Caco-2 (cell line): ENCODE measurements around the gene PPP4R4. TPM values are rescaled to one million over a fixed set of nuclear protein-coding genes. Genes with fewer than 3 reads are reported as not detected.

Source experiments
- BruUV-seq: library from RNA; stranded (reverse); fragments of 400-500 nt; replicated peaks from 2 replicates; lab custom pipeline; 2021; lab: Mats Ljungman, UMichigan
- CTCF ChIA-PET: fragments of 300-600 bp; sonication (Branson Sonifier 250); formaldehyde crosslinking; loops from one replicate; lab custom pipeline; 2022; ENCODE audit warnings: antibody characterized with exemption; lab: Charles Lee
- POLR2A ChIA-PET: fragments of 300-600 bp; sonication (Branson Sonifier 250); formaldehyde crosslinking; loops from one replicate; lab custom pipeline; 2022; ENCODE audit warnings: antibody characterized with exemption; lab: Charles Lee
- DNase-seq, 2 experiments: peaks; one replicate each; pipeline versions ENCODE4 v3.0.0 to v3.0.0-alpha.2; 2020 to 2022
- H3K27me3 ChIP-seq: replicated peaks from 2 replicates; pipeline ENCODE4 v1.6.0; 2011; ENCODE audit warnings: low read length; ENCODE audit not compliant: control insufficient read depth, insufficient read depth
- H3K36me3 ChIP-seq: 2 replicates; pipeline ENCODE4 v1.5.1; 2011; ENCODE audit warnings: low read length; ENCODE audit not compliant: control insufficient read depth, insufficient read depth
- H3K4me1 ChIP-seq: fragments of 250-450 bp; sonication (Bioruptor Pico); 2 replicates; pipeline ENCODE4 v1.5.1; 2020; ENCODE audit warnings: mild to moderate bottlenecking
- H3K4me3 ChIP-seq: 2 replicates; pipeline ENCODE4 v1.5.1; 2011; ENCODE audit warnings: low read depth, mild to moderate bottlenecking, control low read depth, low read length
- H3K9me3 ChIP-seq: fragments of 250-450 bp; sonication (Bioruptor Pico); 2 replicates; pipeline ENCODE4 v1.5.1; 2020; ENCODE audit warnings: mild to moderate bottlenecking, moderate library complexity
- H3K27ac Mint-ChIP-seq: one replicate; pipeline ENCODE4 v1.8.0; 2022; ENCODE audit warnings: mixed read lengths; ENCODE audit not compliant: unreplicated experiment
- H3K27me3 Mint-ChIP-seq: one replicate; pipeline ENCODE4 v1.8.0; 2022; ENCODE audit warnings: mixed read lengths; ENCODE audit not compliant: insufficient read depth, unreplicated experiment
- H3K36me3 Mint-ChIP-seq: one replicate; pipeline ENCODE4 v1.8.0; 2022; ENCODE audit warnings: mild to moderate bottlenecking, mixed read lengths; ENCODE audit not compliant: insufficient read depth, unreplicated experiment
- H3K4me1 Mint-ChIP-seq: one replicate; pipeline ENCODE4 v1.8.0; 2022; ENCODE audit warnings: low read depth, mixed read lengths; ENCODE audit not compliant: unreplicated experiment
- H3K4me3 Mint-ChIP-seq: one replicate; pipeline ENCODE4 v1.8.0; 2022; ENCODE audit warnings: mild to moderate bottlenecking, moderate library complexity, mixed read lengths; ENCODE audit not compliant: unreplicated experiment
- H3K9me3 Mint-ChIP-seq: one replicate; pipeline ENCODE4 v1.8.0; 2022; ENCODE audit warnings: mixed read lengths; ENCODE audit not compliant: unreplicated experiment
- CTCF ChIP-seq, 2 experiments: fragments of 200-600 bp in 1 of 2; IDR thresholded peaks; 1 replicate in 1 of 2; 2 replicates in 1 of 2; pipeline versions ENCODE4 v1.5.1 to v1.8.0; 2011 to 2022; ENCODE audit warnings: antibody characterized with exemption in 1 of 2, control low read depth in 1 of 2, inconsistent platforms in 1 of 2, low read depth in 1 of 2, low read length in 1 of 2, mild to moderate bottlenecking in 1 of 2, moderate library complexity in 1 of 2; ENCODE audit not compliant: insufficient read depth in 1 of 2, severe bottlenecking in 1 of 2, unreplicated experiment in 1 of 2
- intact Hi-C: fragments of 100-400 bp; cut with micrococcal nuclease; formaldehyde crosslinking; loops from one replicate; pipeline ENCODE4 v1.10.0; 2022; ENCODE audit not compliant: unreplicated experiment
- total RNA-seq: library from RNA; stranded (reverse); gene quantifications from 2 replicates; pipeline ENCODE4 v1.2.3, GENCODE V29; 2022

Gene PPP4R4
- total RNA-seq, 1 experiment from 2014 or later, result 0.20 TPM

- no peak overlapping the region for H3K4me3 ChIP-seq
- no TSS peak for BruUV-seq
- Mint-ChIP-seq H3K36me3 (no peaks in the 10 kb centered on the region), H3K9me3 (peaks cover 14% of the 10 kb centered on the region), H3K4me1 (no peaks in the 10 kb centered on the region), H3K4me3 (no peak overlapping the region), H3K27me3 (peaks cover 2% of the 10 kb centered on the region), H3K27ac (no peak overlapping the region)
- TF ChIP-seq CTCF (IDR thresholded peaks at IDR 0.05; ENCODE audit: insufficient read depth in 1 of 2, low read depth in 1 of 2, low read length in 1 of 2, severe bottlenecking in 1 of 2, unreplicated experiment in 1 of 2), result no peak
- no peaks in the 10 kb centered on the region for H3K27me3 ChIP-seq
- DNase-seq, result no peak
- POLR2A ChIA-PET, result no interaction called here
- H3K36me3 ChIP-seq, result no peaks in the 10 kb centered on the region
- peaks cover 5% of the 10 kb centered on the region; the same call in 1 of the 2 replicates for H3K9me3 ChIP-seq
- intact Hi-C loops, result no loop called here
- no peaks in the 10 kb centered on the region for H3K4me1 ChIP-seq
- CTCF ChIA-PET, result no interaction called here
Measured at GRCh38 chr14:94224040-94224439, 49.9 kb downstream of the PPP4R4 start.

- H3K36me3 ChIP-seq, result no peaks in the 10 kb centered on the region
- H3K4me1 Mint-ChIP-seq, result no peaks in the 10 kb centered on the region
- ChIA-PET POLR2A (no interaction called here), CTCF (no interaction called here)
- no peak for DNase-seq
- peaks cover 14% of the 10 kb centered on the region for H3K9me3 Mint-ChIP-seq
- H3K4me3 ChIP-seq, result no peak overlapping the region
- no peaks in the 10 kb centered on the region for H3K4me1 ChIP-seq
- peaks cover 4% of the 10 kb centered on the region for H3K27me3 Mint-ChIP-seq
- no peaks in the 10 kb centered on the region for H3K27me3 ChIP-seq
- no peak overlapping the region for H3K27ac Mint-ChIP-seq
- H3K4me3 Mint-ChIP-seq, result no peak overlapping the region
- BruUV-seq, result no TSS peak
- intact Hi-C loops, result no loop called here
- TF ChIP-seq CTCF (IDR thresholded peaks at IDR 0.05; ENCODE audit: insufficient read depth in 1 of 2, low read depth in 1 of 2, low read length in 1 of 2, severe bottlenecking in 1 of 2, unreplicated experiment in 1 of 2), result no peak
- H3K9me3 ChIP-seq, result peaks cover 5% of the 10 kb centered on the region; the same call in 1 of the 2 replicates
- no peaks in the 10 kb centered on the region for H3K36me3 Mint-ChIP-seq
Measured at GRCh38 chr14:94225460-94226378, 51.6 kb downstream of the PPP4R4 start.

GRCh38 chr14:94227029-94227428 is 52.9 kb downstream of the PPP4R4 start:
- Histone ChIP-seq H3K4me3 (no peak overlapping the region), H3K4me1 (no peaks in the 10 kb centered on the region), H3K27me3 (no peaks in the 10 kb centered on the region), H3K9me3 (peaks cover under 1% of the 10 kb centered on the region; the same call in 1 of the 2 replicates), H3K36me3 (no peaks in the 10 kb centered on the region)
- no TSS peak for BruUV-seq
- intact Hi-C loops, result no loop called here
- ChIA-PET POLR2A (no interaction called here), CTCF (no interaction called here)
- no peak overlapping the region for H3K4me3 Mint-ChIP-seq
- no peaks in the 10 kb centered on the region for H3K4me1 Mint-ChIP-seq
- no peaks in the 10 kb centered on the region for H3K36me3 Mint-ChIP-seq
- H3K27me3 Mint-ChIP-seq, result peaks cover 4% of the 10 kb centered on the region
- TF ChIP-seq CTCF (IDR thresholded peaks at IDR 0.05; ENCODE audit: insufficient read depth in 1 of 2, low read depth in 1 of 2, low read length in 1 of 2, severe bottlenecking in 1 of 2, unreplicated experiment in 1 of 2), result no peak
- no peak overlapping the region for H3K27ac Mint-ChIP-seq
- peaks cover 12% of the 10 kb centered on the region for H3K9me3 Mint-ChIP-seq
- no peak for DNase-seq
